ENCODE results near the gene PDE6H.

DNA sequence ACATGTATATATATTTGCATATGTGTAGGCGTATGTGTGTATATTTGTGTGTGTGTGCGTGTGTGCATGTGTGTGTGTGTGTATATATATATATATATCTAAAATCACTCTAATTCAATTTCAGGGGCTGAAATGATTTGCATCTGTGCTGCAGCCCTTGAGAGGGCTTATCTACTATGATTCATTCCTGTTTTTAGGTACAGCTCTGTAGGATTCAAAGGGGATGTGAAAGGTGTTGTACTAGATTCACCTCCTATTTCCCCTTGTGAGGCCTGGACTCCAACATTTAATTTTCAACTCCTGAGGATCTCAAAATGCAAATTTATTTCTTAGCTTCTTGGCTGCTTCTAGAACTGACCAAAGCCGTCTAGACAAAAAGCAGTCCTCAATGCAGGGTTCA, 45.6 kb upstream of the PDE6H start:
- TF ChIP-seq, protein P1, sequence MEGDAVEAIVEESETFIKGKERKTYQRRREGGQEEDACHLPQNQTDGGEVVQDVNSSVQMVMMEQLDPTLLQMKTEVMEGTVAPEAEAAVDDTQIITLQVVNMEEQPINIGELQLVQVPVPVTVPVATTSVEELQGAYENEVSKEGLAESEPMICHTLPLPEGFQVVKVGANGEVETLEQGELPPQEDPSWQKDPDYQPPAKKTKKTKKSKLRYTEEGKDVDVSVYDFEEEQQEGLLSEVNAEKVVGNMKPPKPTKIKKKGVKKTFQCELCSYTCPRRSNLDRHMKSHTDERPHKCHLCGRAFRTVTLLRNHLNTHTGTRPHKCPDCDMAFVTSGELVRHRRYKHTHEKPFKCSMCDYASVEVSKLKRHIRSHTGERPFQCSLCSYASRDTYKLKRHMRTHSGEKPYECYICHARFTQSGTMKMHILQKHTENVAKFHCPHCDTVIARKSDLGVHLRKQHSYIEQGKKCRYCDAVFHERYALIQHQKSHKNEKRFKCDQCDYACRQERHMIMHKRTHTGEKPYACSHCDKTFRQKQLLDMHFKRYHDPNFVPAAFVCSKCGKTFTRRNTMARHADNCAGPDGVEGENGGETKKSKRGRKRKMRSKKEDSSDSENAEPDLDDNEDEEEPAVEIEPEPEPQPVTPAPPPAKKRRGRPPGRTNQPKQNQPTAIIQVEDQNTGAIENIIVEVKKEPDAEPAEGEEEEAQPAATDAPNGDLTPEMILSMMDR (IDR thresholded peaks at IDR 0.05; ENCODE audit: extremely low read depth in 1 of 2, insufficient read depth in 1 of 2, low read depth in 1 of 2, low read length in 2 of 2) = no peak
- no peak for TF ChIP-seq POLR2A (IDR thresholded peaks at IDR 0.05; ENCODE audit: low read depth, low read length)
